ENCODE measurements around the gene TMEM132C.
"Not testable (repeated sequence)": the region's sequence is repeated elsewhere in the genome, so short reads cannot be mapped to it uniquely, and the experiment has no call there.

Gene TMEM132C

DNA sequence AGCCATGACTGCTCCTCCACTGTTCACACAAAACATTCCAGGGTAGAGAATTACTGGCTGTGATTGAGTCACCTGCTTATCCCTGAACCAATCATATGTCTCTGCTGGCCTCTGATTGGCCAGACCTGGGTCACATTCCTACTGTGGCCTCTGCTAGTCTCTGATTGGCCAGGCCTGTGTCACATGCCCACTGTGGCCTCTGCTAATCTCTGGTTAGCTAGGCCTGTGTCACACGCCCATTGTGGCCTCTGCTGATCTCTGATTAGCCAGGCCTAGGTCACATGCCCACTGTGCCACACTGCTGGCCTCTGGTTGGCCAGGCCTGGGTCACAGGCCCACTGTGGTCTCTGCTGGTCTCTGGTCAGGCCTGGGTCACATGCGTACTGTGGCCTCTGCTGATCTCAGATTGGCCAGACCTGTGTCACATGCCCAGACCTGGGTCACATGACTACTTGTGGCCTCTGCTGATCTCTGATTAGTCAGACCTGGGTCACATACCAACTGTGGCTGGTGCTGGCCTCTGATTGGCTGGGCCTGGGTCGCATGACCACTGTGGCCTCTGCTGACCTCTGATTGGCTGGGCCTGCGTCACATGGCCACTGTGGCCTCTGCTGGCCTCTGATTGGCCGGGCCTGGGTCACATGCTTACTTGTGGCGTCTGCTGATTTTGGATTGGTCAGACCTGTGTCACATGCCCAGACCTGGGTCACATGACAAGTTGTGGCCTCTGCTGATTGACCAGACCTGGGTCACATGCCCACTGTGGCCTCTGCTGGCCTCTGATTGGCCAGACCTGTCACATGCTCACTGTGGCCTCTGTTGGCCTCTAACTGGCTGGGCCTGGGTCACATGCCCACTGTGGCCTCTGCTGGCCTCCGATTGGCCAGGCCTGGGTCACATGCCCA lies 305.2 kb downstream of the TMEM132C start:
- no peak for DNase-seq

DNA sequence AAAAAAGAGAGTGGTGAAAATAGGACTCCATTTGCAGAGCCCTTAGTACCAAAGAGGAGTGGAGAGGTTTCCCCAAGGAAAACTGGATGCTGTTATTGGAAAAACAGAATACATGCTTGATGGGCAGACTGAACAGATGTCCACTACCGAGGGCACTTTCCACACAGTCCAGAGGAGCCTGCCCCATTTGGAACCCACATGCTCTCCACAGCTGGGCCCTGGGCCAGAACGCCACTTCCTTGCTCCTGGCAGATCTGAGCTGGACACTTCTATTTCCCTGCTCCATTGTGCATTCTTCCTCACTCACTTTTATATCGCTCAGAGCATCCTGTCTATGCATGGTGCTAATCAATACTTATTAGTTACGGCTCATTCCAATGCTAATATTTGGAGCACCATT lies 306.9 kb downstream of the TMEM132C start:
- no peak for DNase-seq

DNA sequence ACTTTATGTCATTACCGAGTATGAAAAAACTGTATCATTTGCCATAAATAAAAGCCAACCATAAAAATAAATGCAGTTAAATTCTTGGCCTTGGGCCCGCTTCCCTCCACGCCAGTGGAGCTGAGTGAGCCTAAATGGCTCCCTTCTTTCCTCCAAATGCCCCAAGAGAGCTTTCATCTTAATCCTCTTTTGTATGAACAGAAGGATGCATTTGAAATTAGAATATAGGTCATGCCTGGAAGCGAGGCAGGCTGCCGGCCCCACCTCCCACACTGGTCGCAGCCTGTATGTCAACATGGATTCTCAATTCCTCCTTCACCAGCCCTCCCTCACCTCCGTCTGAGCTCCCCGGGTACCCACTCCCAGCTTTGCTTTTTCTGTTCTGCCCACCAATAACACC lies 311.1 kb downstream of the TMEM132C start:
- DNase-seq, result no peak

DNA sequence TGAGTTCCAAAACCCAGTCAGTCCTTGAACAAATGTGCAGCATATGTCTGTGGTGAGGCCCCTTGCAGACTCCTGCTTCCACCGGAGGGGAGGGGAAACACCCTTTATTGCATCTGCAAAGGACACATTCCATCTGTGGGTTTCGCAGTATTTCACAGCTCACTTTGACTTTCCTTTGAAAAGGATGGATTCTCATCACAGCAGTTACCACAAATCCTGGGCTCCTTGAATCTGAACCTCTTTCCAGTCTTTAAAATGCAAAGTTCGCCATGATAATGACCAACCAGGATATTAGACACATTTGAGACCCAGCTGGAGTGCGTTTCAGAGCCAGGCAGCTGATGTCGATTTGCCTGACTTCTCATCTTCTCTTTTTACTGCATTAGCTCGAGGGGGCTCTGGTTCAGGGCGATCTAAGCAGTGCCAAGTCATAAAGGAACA lies 314.4 kb downstream of the TMEM132C start:
- DNase-seq, result no peak

DNA sequence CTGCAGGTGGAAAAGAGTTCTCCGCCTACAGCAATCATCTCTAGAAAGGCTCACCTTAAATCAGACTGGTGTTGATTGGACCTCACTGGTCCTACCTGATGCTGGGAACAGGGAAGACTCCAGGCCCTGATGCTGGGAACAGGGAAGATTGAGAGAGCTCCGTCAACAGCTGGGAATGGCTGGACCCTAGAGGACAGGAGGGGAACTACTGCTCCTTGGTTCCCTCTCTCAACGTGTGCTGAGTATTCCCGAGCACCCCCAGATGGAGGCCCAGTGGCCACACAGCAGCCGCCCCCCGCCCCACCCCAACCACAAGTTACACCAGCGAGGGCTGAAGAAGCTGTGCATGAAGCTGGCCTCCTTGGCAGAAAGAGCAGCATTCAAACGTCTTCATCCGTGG lies 316.5 kb downstream of the TMEM132C start:
- DNase-seq, result no peak

DNA sequence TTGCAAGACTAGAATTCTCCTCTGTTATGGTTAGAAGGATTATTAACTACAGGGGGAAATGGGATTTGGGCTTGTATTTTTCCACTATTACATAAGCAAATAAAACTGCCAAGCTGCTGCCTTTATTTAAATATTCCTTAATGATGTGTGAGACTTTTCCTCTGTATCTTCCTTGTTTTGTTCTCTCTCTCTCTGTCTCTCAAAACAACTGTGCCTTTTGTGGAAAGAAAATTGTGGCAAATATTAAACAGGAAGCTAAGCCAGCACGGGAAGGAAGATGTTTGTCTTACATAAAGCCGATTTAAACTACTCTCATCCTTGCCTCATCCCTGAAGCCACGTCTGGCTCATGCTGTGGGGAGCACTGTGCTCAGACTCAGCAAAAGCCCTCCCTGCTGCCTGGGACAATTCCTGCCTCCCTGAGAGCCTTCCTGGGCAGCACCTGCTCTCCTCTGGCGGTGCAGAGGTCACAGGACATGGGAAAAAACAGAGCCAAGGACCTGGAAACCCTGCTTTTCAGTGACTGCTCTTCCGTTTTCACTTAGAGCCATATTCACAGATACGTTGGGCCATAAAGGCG lies 319.6 kb downstream of the TMEM132C start:
- DNase-seq, result no peak

DNA sequence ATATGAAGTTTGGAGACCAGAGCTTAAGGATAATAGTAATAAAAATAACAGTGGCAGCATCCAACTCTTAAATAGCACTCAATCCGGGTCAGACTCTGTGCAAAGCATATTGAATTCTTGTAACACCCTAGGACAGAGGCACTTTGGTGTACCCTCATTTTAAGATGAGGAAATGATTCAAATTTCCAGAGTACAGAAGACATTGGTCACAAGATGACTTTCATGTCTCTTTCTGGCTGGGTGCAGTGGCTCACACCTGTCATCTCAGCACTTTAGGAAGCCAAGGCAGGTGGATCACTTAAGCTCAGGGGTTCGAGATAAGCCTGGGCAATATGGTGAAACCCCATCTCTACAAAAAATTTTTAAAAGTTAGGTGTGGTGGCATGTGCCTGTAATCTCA lies 320.9 kb downstream of the TMEM132C start:
- no peak for DNase-seq

DNA sequence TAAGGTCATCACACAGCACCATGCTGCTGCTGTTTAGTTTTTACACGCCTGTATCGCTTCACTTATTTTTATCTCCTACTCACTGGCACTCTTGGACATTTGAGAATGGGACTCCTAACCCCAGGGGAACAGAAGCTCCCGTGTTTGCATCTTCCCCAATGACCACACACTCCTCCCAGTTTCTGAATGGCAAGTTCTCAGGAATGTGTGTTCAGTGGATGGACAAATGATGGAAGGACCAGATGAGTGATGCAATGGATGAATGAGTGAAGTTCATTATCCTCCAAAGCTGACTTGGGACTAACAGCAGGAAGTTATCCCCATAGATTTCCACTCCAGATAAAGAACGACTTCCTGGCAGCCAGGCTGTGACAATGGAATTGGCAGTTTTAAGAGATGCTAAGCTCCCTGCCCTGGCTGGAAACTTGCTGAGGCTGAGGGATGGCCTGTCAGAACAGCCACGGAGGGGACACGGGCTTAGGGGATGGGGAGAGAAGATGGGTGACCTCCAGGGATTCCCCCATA lies 325.3 kb downstream of the TMEM132C start:
- no peak for DNase-seq

DNA sequence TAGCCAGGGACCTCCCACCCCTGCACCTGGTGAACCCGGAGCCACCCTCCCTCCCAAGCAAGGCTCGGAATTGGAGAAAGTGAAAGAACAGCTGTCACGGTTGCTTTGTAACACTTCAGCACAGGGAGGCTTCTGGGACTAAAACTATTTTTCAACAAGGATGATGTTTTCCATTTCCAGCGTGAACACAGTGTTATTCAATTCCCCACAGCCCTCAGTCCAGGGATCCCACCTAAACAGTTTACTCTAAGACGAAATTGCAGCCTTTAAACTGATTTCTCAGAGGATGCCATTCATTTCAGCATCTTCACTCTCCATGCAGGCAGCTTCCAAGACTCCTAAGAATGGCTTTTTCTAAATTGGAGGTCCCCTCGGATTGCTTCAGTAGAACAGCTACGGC lies 327.6 kb downstream of the TMEM132C start:
- DNase-seq, result no peak

DNA sequence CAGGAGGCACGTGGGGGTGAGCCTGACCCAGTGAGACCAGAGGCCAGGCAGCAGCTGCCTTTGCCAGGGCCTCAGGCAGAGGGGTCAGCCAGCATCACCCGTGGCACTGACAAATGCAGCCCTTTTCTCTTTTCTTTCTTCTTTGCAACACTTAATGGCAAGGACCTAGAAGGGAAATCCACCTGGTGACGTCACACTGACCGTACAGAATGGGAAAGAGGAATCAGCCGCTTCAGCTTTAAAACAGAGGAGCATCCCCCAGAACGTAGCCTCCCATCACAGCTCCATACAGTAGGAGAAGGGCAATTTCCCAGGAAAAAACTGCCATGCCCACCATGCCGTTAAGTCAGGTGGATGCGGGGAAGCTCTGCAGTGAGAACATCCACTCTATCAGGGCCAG lies 328.6 kb downstream of the TMEM132C start:
- no peak for DNase-seq

DNA sequence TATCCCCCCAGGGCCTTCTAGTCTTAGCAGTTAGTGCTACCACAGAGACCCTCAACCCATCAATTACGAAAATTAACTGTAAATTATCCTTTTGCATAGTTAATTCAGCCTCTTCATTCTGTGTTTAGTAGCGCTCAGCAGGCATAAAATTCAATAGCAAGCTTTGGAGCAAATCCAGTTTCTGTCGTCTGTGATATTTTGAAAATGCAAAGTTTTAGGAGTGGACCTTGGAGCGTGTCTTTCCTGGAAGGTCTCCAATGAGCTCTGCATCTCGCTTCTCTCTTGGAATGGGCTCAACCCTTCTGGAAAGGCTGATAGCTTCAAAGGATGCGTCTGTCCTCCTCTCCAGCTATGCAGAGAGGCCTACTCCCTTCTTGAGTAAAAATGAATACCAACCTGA lies 333.9 kb downstream of the TMEM132C start:
- DNase-seq, result no peak

DNA sequence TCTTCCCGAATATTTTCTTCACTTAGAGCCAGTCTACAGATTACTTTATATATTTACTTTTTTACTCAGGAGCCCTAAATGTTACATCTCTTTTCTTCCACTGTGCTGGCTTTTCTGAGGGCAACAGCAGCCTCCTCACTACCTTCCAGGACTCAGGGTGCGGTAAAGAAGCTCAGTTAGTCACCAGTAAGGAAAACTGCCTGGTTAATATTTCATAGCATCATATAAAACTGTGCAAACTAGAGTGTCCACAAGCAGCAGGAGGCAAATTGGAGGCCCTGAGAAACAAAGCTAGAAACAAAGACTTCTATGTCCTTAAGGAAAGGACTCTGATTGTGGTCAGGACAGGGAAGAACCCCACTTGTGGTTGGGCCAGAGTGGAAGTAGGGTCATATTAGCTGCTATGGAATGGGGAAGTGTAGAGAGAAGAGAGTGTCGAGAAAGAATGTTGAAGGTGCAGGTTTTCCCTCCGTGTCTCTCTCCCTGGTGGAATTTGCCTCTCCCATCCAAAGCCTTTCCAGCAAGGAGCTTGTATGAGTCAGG lies 336.7 kb downstream of the TMEM132C start:
- DNase-seq, result no peak

DNA sequence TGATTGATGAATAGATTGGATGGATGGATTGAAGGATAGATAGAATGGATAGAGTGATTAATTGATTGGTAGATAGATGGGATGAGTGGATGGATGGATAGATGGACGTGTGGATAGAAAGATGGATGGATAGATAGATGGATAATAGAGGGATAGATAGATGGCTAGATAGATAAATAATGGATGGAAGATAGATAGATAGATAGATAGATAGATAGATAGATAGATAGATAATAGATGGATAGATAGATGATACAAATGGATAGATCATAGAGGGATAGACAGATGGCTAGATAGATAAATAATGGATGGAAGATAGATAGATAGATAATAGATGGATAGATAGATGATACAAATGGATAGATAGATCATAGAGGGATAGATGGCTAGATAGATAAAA lies 337.2 kb downstream of the TMEM132C start:
- DNase-seq, result not testable (repeated sequence)

DNA sequence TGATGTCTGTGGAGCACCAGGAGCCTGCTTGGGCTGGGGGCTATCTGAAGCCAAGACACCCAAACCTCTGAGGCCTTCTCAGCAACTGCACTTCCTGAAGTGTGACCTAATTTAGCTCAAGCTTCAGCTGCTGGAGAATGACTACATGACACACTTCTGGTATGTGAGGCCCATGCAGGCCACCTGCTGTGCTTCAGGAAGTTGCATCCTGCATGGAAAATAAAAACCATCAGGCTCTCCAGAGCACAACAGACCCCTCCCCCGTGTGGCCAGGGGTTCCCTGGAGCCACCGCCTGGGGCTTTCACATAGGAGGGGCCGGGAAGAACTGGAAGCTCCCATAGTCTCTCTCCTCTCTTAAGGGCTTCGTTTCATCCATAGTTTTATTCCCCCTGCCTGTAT lies 339.1 kb downstream of the TMEM132C start:
- DNase-seq, result no peak

DNA sequence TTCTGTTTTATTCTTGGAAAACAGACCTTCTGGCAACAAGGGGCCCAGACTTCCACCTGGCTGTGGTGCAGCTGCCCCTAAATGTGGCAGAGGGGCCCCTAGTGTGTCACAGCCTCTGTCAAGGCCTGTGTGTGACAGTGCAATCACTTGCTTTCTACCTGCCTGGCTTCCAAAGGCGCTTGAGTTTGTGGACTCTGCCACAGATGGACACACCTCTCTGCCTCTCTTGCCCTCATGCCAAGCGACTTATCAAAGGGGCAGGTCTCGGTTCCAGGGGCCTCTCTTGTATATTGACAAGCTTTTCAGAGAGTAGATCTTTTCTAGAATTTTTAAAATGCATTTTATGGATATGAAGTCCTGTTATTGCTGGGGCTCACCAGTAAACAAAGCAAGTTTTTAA lies 339.6 kb downstream of the TMEM132C start:
- DNase-seq, result no peak

DNA sequence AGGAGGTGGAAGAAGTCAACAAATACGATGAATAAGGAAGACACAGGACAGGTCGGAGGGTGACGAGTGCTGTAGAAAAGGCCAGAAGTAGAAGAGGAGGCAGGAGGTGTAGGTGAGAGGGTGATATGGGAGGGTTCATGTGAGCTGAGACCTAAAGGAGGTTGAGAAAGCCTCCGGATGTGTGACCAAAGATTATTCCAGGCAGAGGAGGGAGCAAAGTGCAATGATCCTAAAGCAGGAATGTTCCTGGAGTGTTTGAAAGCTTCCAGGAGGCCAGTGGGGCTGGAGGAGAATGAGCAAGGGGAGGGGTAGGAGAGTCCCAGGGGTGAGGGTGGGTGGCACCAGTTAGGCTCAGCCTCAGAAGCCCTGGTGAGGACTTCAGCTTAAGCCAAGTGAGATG lies 340.0 kb downstream of the TMEM132C start:
- no peak for DNase-seq

DNA sequence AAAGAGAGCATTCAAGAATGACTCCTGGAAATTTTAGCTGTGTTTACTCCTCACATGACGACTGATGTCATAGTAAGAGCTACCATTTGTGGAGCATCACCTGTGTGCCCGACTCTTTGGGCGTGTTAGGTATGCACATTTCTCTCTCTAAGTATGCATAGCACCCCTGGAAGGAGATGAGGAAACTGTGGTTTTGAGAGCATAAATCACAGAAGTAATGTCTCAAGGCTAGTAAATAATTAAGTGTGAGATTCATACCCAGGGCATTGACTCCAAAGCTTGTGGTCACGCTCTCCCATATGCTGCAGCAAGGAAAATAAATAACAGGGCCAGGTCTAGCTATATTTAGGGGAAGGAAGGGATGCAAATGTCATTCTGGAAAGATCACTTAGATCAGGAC lies 340.7 kb downstream of the TMEM132C start:
- no peak for DNase-seq

DNA sequence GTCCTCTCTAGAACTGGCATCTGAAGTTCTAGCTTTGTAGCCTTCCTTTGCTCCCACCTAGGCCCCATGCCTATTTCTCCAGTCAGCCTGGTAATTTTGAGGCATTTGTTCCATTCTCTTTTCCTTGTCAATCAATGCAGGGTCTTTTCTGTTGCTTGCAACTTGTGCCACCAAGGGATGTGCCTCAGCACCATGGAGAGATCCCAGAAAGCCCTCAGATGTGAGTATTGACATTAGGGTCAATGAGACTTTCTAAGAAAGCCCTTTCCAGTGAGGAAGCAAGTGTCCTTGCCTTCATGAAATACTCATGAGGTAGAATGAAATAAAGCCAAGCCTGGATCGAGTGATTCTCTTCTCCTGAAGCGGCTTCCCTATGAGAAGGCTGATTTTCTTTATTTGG lies 342.9 kb downstream of the TMEM132C start:
- DNase-seq, result no peak

DNA sequence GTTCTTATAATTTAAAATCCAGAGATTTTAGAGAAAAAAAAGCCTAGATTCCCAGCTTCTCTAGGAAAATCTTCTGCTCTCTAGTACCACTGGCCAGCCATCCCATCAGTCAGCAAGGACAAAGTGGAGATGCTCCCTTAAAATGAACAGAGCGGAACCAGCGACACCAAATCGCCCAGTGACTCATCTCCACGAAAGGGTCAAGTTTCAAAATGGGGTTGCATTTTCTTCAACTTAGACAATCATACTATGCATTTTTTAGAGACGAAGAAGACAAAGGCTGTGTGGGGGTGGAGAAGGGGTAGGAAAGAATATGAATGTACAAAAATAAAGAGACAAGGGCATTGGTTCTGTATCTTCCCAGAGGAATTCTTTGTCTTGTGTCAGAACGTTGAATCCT lies 344.8 kb downstream of the TMEM132C start:
- DNase-seq, result no peak

DNA sequence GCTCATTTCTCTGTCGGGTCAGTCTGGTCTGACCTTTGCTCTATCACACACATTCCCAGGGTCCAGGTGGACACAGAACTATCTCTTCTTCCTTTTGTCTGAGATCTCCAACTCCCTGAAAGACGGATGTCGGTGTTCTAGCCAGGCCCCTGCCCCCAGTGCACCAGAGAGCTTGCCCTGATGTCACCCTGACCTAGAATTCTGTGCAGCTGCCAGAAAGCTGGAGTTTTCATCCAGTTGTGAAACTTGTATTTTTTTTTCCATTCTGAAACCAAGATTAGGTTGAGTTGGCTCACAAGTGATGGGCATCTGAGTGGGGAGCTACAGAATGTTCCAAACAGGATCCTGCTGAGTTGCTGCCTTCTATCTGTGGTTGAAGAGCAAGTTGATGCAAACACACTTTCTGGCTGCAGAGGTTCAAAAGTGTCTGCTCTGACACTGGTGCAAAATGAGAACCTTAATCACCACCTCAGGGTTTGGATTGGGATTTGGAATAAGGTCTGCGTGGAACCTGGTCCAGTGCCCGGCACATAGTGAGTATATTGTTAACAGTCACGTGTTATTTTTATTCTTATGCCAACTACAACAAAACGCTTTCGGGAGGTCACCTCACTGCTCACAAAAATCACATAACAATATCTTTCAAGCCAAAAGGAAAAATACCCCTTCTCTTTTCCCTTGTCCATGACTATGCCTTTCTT lies 345.3 kb downstream of the TMEM132C start:
- no peak for DNase-seq

DNA sequence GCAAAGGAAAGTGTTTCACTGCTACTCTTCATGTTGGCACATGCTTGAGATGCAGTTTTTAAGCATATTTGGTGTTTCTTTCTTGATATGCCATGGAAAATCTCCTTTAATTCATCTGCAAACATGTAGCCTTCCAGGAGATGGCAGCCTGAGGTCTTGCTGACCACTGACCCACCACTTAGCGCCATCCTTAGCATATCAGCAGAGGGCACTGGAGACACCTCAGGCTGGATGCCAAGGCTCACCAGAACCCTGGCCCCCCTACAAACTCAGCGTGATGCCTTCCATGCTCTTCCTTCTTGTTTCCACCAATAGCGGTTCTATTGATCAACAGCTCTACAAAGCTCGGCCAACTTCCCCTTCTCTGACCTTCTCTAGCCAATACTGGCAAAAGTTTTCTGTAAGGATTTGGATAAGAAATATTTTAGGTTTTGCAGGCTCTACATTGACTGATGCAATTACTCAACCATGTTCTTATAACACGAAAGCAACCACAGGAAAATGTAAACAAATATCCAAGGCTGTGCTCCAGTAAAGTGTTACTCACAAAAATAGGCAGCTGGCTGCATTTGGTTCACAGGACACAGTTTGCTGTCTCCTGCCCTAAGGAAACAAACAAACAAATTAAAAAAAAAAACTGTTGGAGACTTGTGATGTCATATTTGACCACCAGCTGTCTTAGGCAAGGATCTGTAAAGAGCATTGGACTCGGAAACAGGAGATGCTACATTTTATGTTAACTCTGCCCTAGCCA lies 347.0 kb downstream of the TMEM132C start:
- no peak for DNase-seq

DNA sequence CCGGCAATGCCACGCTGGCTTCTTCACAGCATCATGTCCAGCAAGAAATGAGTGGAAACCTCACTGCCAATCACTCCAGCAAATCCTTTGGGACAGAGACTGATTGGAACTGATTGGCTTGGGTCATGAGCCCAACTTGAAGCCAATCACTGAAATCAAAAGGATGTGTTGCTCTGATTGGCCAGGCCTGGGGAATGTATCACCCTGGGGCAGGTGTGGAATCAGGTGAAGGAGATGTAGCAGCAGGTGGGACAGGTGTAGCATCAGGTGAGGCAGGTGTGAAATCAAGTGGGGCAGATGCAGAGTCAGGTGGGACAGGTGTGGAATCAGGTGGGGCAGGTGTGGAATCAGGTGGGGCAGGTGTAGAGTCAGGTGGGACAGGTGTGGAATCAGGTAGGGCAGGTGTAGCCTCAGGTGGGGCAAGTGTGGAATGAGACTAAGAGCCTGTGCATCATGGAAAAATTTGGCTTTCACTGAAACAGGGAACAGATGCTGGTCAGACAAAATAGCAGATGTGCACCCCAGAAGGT lies 350.4 kb downstream of the TMEM132C start:
- no peak for DNase-seq

Data from activated naive CD4-positive, alpha-beta T cell treated with Interleukin-2 at 50 U/mL for 16 hours (primary cell).